Bronchial epithelial cell (primary cell): Measurements from ENCODE around the gene ELP4. TPM values are rescaled to one million over a fixed set of nuclear protein-coding genes. Genes with fewer than 3 reads are reported as not detected.

Experiments used
- DNase-seq: peaks from one replicate; pipeline ENCODE4 v3.0.0-alpha.2; 2010; ENCODE audit warnings: low read depth
- FAIRE-seq: peaks from 2 replicates; lab custom pipeline; 2011; peaks lifted over from hg19 to GRCh38; lab: Jason Lieb, UNC
- H3K27me3 ChIP-seq: 2 replicates; pipeline ENCODE4 v1.5.1; 2011; ENCODE audit warnings: low read length; ENCODE audit not compliant: control insufficient read depth, insufficient read depth
- H3K36me3 ChIP-seq: 2 replicates; pipeline ENCODE4 v1.5.1; 2011; ENCODE audit warnings: low read length; ENCODE audit not compliant: control insufficient read depth, insufficient read depth
- H3K4me3 ChIP-seq: 2 replicates; pipeline ENCODE4 v1.5.1; 2011; ENCODE audit warnings: mild to moderate bottlenecking, low read depth, low read length, control low read depth
- CTCF ChIP-seq: IDR thresholded peaks from 2 replicates; pipeline ENCODE4 v1.5.1; 2011; ENCODE audit warnings: mild to moderate bottlenecking, moderate library complexity, low read length, control low read depth, inconsistent platforms; ENCODE audit not compliant: insufficient read depth, severe bottlenecking
- total RNA-seq: library from RNA; depleted of rRNA; stranded (reverse); fragments of >200 nt; gene quantifications from 2 replicates; pipeline ENCODE4 v1.2.1, GENCODE V29; 2014

The ELP4 gene
- total RNA-seq, 1 donor from 2014 or later = 11.1 TPM

GRCh38 chr11:31798554-31799434 is 289.2 kb downstream of the ELP4 start:
- Histone ChIP-seq H3K4me3 (no peak overlapping the region), H3K27me3 (peaks cover 59% of the 10 kb centered on the region), H3K36me3 (no peaks in the 10 kb centered on the region)
- no peak for FAIRE-seq
- no peak for DNase-seq
- peak; percentile 15 for TF ChIP-seq CTCF

GRCh38 chr11:31799435-31800397 is 290.1 kb downstream of the ELP4 start:
- no peak for DNase-seq
- no peak for FAIRE-seq
- no peak for TF ChIP-seq CTCF
- Histone ChIP-seq H3K27me3 (peaks cover 68% of the 10 kb centered on the region), H3K4me3 (no peak overlapping the region), H3K36me3 (no peaks in the 10 kb centered on the region)

- H3K27me3 ChIP-seq = peaks cover 75% of the 10 kb centered on the region
Observed at GRCh38 chr11:31800398-31801265, 291.1 kb downstream of the ELP4 start.

GRCh38 chr11:31801298-31801702 is 291.7 kb downstream of the ELP4 start:
- FAIRE-seq (no peak), DNase-seq (no peak)
- no peak overlapping the region for H3K4me3 ChIP-seq
- no peak for TF ChIP-seq CTCF
- H3K36me3 ChIP-seq = no peaks in the 10 kb centered on the region
- H3K27me3 ChIP-seq = peaks cover 81% of the 10 kb centered on the region

More at GRCh38 chr11:31800398-31801265, 291.1 kb downstream of the ELP4 start:
- H3K36me3 ChIP-seq = no peaks in the 10 kb centered on the region
- no peak for TF ChIP-seq CTCF
- no peak for DNase-seq
- FAIRE-seq = no peak
- H3K4me3 ChIP-seq = no peak overlapping the region

GRCh38 chr11:31802000-31802551 is 292.5 kb downstream of the ELP4 start:
- H3K4me3 ChIP-seq = no peak overlapping the region
- TF ChIP-seq CTCF = no peak
- DNase-seq (no peak), FAIRE-seq (no peak)
- H3K27me3 ChIP-seq = peaks cover 84% of the 10 kb centered on the region
- no peaks in the 10 kb centered on the region for H3K36me3 ChIP-seq
